GM23338 (cell line): ENCODE measurements around the gene CHN1. TPM values are rescaled to one million over a fixed set of nuclear protein-coding genes. Genes with fewer than 3 reads are reported as not detected.

Experiments
- ATAC-seq: fragments of 200-7000 bp; cut with Tn5 transposase; 3 replicates; pipeline ENCODE4 v1.9.1; 2020
- DNase-seq: peaks from one replicate; pipeline ENCODE4 v3.0.0-alpha.2; 2015; ENCODE audit warnings: low spot score
- H2AFZ ChIP-seq: fragments of 200-600 bp; sonication (generic); 2 replicates; pipeline ENCODE4 v1.8.0; 2016; ENCODE audit warnings: antibody characterized with exemption, mild to moderate bottlenecking, moderate library complexity
- H3F3A ChIP-seq: fragments of 200-600 bp; sonication (generic); replicated peaks from 2 replicates; pipeline ENCODE4 v1.8.0; 2017; ENCODE audit warnings: antibody characterized with exemption, mixed run types, low read depth
- H3K27ac ChIP-seq: fragments of 200-600 bp; sonication (generic); 2 replicates; pipeline ENCODE4 v1.6.1; 2016; ENCODE audit warnings: low read depth
- H3K27me3 ChIP-seq: fragments of 200-600 bp; sonication (generic); 2 replicates; pipeline ENCODE4 v1.8.0; 2016; ENCODE audit warnings: mild to moderate bottlenecking, mixed run types, moderate library complexity; ENCODE audit not compliant: insufficient read depth
- H3K36me3 ChIP-seq: fragments of 200-600 bp; sonication (generic); 2 replicates; pipeline ENCODE4 v1.8.0; 2016; ENCODE audit warnings: mild to moderate bottlenecking; ENCODE audit not compliant: insufficient read depth
- H3K4me1 ChIP-seq: fragments of 200-600 bp; sonication (generic); 2 replicates; pipeline ENCODE4 v1.8.0; 2016; ENCODE audit warnings: mild to moderate bottlenecking, moderate library complexity; ENCODE audit not compliant: insufficient read depth
- H3K4me2 ChIP-seq: fragments of 200-600 bp; sonication (generic); 2 replicates; pipeline ENCODE4 v1.7.1; 2017; ENCODE audit warnings: mixed run types
- H3K4me3 ChIP-seq: fragments of 200-600 bp; sonication (generic); 2 replicates; pipeline ENCODE4 v1.6.1; 2016; ENCODE audit warnings: mixed run types
- H3K79me2 ChIP-seq: fragments of 200-600 bp; sonication (generic); replicated peaks from 2 replicates; pipeline ENCODE4 v1.8.0; 2017; ENCODE audit warnings: mild to moderate bottlenecking; ENCODE audit not compliant: insufficient read depth
- H3K9me2 ChIP-seq: fragments of 200-600 bp; sonication (generic); 2 replicates; pipeline ENCODE4 v1.8.0; 2017; ENCODE audit not compliant: insufficient read depth
- H4K20me1 ChIP-seq: fragments of 200-600 bp; sonication (generic); replicated peaks from 2 replicates; pipeline ENCODE4 v1.8.0; 2017; ENCODE audit warnings: mild to moderate bottlenecking; ENCODE audit not compliant: insufficient read depth
- H3K27ac Mint-ChIP-seq: 2 replicates; pipeline ENCODE4 v1.8.0; 2020; ENCODE audit warnings: inconsistent platforms, mild to moderate bottlenecking, moderate library complexity, mixed read lengths
- H3K27me3 Mint-ChIP-seq: 3 replicates; pipeline ENCODE4 v1.8.0; 2022; ENCODE audit warnings: low read depth, mild to moderate bottlenecking, moderate library complexity, mixed read lengths, inconsistent platforms; ENCODE audit not compliant: insufficient read depth, poor library complexity
- H3K36me3 Mint-ChIP-seq: 3 replicates; pipeline ENCODE4 v1.8.0; 2021; ENCODE audit warnings: low read depth, mild to moderate bottlenecking, inconsistent platforms, moderate library complexity, mixed read lengths
- H3K4me1 Mint-ChIP-seq: 3 replicates; pipeline ENCODE4 v1.8.0; 2020; ENCODE audit warnings: mild to moderate bottlenecking, inconsistent platforms, mixed read lengths
- H3K4me3 Mint-ChIP-seq: 3 replicates; pipeline ENCODE4 v1.8.0; 2021; ENCODE audit warnings: moderate library complexity, mild to moderate bottlenecking, inconsistent platforms, mixed read lengths
- H3K9me3 Mint-ChIP-seq: 3 replicates; pipeline ENCODE4 v1.8.0; 2020; ENCODE audit warnings: moderate library complexity, mild to moderate bottlenecking, inconsistent platforms, mixed read lengths
- CREB1 ChIP-seq: fragments of 250-450 bp; sonication (Bioruptor Pico); IDR thresholded peaks from 2 replicates; pipeline ENCODE4 v1.5.0; 2020; ENCODE audit warnings: low read depth, mild to moderate bottlenecking, moderate library complexity
- CTCF ChIP-seq, 2 experiments: fragments of 200-600 bp in 1 of 2; sonication (generic) in 1 of 2; conservative IDR thresholded peaks; 2 replicates each; pipeline versions ENCODE4 v1.5.1 to v1.6.1; 2016 to 2017; ENCODE audit warnings: antibody characterized with exemption in 2 of 2, low read depth in 2 of 2, mild to moderate bottlenecking in 2 of 2, moderate library complexity in 1 of 2
- EZH2 ChIP-seq: fragments of 200-600 bp; sonication (generic); IDR thresholded peaks from one replicate; pipeline ENCODE4 v1.8.0; 2017; ENCODE audit warnings: antibody characterized with exemption, mild to moderate bottlenecking, low read depth; ENCODE audit not compliant: unreplicated experiment
- EZH2phosphoT487 ChIP-seq: fragments of 200-600 bp; sonication (generic); IDR thresholded peaks from one replicate; pipeline ENCODE4 v1.8.1; 2018; ENCODE audit warnings: antibody characterized with exemption; ENCODE audit not compliant: unreplicated experiment
- JUNB ChIP-seq: IDR thresholded peaks from one replicate; pipeline ENCODE4 v1.6.1; 2016; ENCODE audit warnings: antibody characterized with exemption; ENCODE audit not compliant: unreplicated experiment
- REST ChIP-seq: IDR thresholded peaks from one replicate; pipeline ENCODE4 v1.6.1; 2018; ENCODE audit warnings: antibody characterized with exemption; ENCODE audit not compliant: unreplicated experiment
- STAT1 ChIP-seq: IDR thresholded peaks from one replicate; pipeline ENCODE4 v1.6.1; 2016; ENCODE audit warnings: antibody characterized with exemption; ENCODE audit not compliant: unreplicated experiment
- ZNF114 ChIP-seq: fragments of 250-450 bp; sonication (Bioruptor Pico); IDR thresholded peaks from 2 replicates; pipeline ENCODE4 v1.5.0; 2020; ENCODE audit warnings: mild to moderate bottlenecking, moderate library complexity
- ZNF331 ChIP-seq: fragments of 250-450 bp; sonication (Bioruptor Pico); IDR thresholded peaks from 2 replicates; pipeline ENCODE4 v1.5.0; 2020; ENCODE audit warnings: low read depth, mild to moderate bottlenecking, moderate library complexity
- ZNF462 ChIP-seq: fragments of 250-450 bp; sonication (Bioruptor Pico); IDR thresholded peaks from 2 replicates; pipeline ENCODE4 v1.5.0; 2020; ENCODE audit warnings: mild to moderate bottlenecking, moderate library complexity
- polyA plus RNA-seq: library from polyadenylated mRNA; unstranded; fragments of >200 nt; fragmentation: Nextera tagmentation; extraction: Ambion mirVana; gene quantifications from 2 replicates; pipeline ENCODE4 v1.2.1, GENCODE V29; 2016
- total RNA-seq: library from RNA; depleted of rRNA; stranded (reverse); fragments of >200 nt; shearing (Covaris generic); gene quantifications from 2 replicates; pipeline ENCODE4 v1.2.3, GENCODE V29; 2014

The CHN1 gene
- total and polyA plus RNA-seq, 2 experiments from 2014 or later = 28.1 to 36.5 TPM

GRCh38 chr2:175035806-175036205 is 30.6 kb upstream of the CHN1 start (continued):
- no peak for TF ChIP-seq ZNF462 (CRISPR knock-in tag)
- no peak for TF ChIP-seq CTCF (conservative IDR thresholded peaks at IDR 0.05; ENCODE audit: low read depth in 2 of 2)
- TF ChIP-seq ZNF331 (CRISPR knock-in tag) = no peak
- no peak for TF ChIP-seq CREB1 (CRISPR knock-in tag)
- TF ChIP-seq ZNF114 = no peak

- Histone ChIP-seq H3K27me3 (no peaks in the 10 kb centered on the region), H3K27ac (no peak overlapping the region), H3K4me1 (no peaks in the 10 kb centered on the region; the same call in 1 of the 2 replicates), H3F3A (no peaks in the 10 kb centered on the region), H3K4me3 (no peak overlapping the region), H3K36me3 (no peaks in the 10 kb centered on the region), H4K20me1 (no peaks in the 10 kb centered on the region; the same call in 1 of the 2 replicates), H3K9me2 (peaks cover 6% of the 10 kb centered on the region), H3K4me2 (no peak overlapping the region), H3K79me2 (no peaks in the 10 kb centered on the region), H2AFZ (no peak overlapping the region)
- ATAC-seq = no peak
- no peak for DNase-seq
- H3K27me3 Mint-ChIP-seq = peaks cover 2% of the 10 kb centered on the region
- no peaks in the 10 kb centered on the region; the same call in 2 of the 3 replicates for H3K9me3 Mint-ChIP-seq
- no peaks in the 10 kb centered on the region for H3K36me3 Mint-ChIP-seq
- H3K4me3 Mint-ChIP-seq = no peak overlapping the region
- H3K4me1 Mint-ChIP-seq = peaks cover 18% of the 10 kb centered on the region
- no peak overlapping the region for H3K27ac Mint-ChIP-seq
- TF ChIP-seq EZH2 = no peak
- no peak for TF ChIP-seq STAT1
- no peak for TF ChIP-seq CTCF (conservative IDR thresholded peaks at IDR 0.05; ENCODE audit: low read depth in 2 of 2)
- no peak for TF ChIP-seq EZH2phosphoT487
- TF ChIP-seq REST = no peak
- no peak for TF ChIP-seq JUNB
Observed at GRCh38 chr2:175034716-175035115, 29.5 kb upstream of the CHN1 start.
